ENCODE data around the gene KCP.

Gene KCP

DNA sequence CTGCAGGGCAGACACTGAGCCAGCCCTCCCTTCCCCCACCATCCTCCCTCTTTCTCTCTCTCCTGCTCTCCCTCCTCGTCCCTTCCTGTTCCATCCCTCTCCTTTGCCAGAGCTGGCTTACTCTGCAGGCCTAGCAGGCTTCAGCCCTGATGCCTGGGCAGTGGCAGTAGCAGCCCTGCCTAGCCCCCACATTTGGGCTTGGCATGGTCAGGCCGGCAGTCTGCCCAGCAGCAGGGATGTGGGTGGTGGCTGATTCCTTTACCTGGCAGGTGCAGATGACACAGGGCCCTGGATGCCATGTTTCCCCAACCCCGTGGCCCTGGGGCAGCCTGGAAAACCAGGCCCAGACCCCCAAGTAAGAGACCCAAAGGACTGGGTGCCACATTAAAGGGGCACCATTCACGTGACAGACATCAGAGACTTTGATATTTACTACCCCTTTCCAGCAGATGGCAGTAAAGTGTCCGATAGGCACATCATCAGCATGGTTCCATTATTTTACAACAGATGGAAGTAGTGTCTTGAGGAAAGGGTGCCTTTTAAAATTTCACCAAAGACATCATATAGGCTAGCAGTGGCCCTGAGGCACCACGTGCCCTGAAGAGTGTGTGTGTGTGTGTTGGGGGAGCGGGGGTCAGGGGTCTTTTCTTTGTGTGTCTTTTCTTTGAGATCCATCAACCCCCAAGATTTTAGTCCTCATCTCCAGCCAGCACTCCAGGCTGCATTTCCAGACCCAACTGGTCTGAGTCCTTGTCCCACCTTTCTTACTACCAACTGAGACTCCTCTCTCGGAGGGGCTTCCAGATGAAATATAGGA lies 5.9 kb downstream of the KCP start:
- DNase-seq, result peak; percentile 51

DNA sequence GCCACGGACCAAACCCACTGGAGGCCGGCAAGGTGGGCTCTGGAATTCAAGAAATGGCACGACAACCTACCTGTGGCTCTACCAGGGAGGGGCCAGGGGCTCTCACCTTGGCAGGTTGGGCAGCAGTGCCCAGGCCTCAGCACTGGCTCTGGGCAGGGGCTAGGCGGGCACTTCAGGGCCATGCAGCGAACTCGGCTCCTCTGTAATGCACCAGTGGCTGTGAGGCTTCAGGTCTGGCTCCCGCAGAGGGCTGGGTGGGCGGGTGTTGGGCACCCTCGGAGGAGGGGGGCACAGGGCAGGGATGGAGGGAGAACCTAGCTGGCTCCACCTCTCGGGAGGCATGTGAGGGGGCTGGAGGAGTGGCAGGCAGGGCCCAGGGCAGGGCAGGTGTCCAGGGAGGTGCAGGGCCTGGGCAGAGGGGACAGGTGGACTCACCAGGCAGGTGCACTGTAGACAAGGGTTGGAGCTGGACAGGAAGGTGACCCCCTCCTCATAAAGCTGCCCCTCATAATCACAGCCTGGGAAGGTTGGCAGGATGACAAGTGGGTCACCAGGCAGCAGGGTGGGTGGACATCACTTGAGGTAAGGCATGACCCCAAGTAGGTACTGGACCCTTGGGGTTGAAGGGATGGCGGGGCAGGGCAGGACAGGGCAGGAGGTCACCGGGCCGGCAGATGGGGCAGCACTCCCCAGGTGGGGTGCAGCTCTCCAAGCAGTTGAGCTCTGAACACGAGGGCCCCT lies 6.7 kb downstream of the KCP start:
- no peak for DNase-seq

DNA sequence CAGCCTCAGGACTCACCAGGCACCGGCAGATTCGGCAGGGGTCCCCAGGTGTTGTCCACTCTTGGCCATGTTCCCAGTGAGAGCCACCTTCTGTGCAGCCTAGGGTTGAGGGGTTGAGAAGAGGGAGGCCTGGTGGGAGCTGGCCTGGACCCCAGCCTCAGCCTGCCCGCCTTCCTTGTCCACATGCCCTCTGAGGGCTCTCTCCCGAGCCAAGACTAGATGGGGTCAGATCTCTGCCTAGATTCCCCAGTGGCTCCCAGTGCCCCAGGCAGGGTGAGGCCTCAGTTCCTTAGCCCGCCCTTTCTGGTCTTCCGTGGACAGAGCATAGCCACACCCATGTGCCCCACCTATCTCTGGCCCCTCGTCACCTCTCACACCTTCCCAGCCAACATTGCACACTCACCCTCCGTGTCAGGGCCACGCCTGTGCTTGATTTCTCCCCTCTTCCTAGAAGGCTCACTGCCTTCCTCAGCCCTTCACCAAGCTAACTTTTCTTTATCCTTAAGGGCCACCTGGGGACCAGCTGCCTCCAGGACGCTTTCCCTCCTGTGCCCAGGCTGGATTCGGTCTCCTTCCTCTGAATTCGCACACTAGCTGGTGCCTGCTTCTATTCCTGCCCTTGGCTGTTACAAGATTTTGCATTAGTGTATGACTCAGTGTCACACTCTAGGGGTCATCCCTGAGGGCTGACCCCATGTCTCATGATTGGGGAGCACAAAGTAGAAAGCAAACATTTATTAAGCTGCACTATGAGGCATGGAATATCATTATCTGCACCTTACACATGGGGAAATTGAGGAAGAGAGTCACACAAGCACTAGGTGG lies 7.5 kb downstream of the KCP start:
- no peak for DNase-seq

DNA sequence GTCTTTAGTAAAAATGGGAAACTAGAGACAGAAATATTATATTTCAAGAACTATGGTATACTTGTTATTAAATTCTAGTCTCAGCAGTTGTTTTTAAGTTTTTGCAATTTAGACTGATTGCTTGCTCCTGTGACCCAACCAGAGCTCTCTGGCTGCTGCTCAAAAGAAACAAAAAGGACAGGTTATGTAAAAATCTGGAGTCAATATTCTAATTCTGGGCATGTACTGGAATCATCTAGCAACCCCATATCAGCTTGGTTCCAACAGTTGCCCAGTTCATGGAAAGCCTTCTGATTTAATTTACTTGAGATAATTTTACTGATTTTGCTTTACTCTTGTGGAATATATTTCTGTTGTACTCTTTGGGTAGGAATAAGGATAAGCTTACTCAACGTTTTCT lies 10.3 kb downstream of the KCP start:
- DNase-seq, result no peak

DNA sequence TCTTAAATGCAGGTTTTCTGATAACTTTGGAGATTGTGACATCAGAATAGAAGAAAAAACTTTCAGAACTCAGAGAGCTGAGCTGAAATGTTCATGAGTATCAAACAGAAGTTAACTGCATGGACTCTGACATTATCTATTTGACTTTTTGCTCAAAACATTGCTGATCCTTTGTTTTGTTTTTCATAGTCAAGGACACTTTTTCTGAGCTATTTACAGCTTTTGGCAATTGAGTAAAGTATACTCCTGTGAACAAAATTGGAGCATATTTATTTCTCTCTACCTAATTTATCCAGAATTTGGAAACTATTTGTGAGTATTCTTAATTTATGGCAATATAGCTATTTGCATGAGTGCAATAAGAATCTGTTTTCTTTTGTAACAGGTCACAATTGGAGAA lies 11.1 kb downstream of the KCP start:
- DNase-seq, result no peak

DNA sequence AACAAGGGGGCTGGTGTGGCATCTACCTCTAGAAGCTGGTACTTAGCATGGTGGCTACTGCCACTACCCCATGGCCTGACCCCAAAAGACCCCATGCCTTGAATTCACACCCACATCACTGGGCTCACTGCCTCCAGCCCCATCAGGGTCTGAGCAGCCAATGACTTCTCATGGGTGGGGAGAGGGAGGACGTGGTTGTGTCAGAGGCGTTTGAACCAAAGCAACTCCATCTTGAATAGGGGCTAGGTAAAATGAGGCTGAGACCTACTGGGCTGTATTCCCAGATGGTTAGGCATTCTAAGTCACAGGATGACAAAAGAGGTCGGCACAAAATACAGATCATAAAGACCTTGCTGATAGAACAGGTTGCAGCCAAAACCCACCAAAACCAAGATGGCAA lies 15.2 kb downstream of the KCP start:
- no peak for DNase-seq

DNA sequence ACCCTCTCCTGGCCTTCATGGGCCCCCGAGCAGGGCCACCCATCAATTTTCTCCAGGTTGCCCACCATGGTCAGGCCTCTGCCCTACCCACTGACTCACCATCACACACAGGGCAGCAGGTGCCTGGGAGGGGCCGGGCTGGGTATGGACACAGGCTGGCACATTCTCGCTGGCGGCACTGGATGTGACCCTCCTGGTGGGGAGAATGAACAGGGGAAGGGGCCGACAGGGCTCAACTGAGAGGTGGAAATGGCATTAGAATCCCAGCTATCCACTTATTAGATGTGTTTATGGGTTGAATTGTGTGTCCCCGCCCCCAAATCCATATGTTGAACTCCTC lies 16.4 kb downstream of the KCP start:
- DNase-seq, result no peak

DNA sequence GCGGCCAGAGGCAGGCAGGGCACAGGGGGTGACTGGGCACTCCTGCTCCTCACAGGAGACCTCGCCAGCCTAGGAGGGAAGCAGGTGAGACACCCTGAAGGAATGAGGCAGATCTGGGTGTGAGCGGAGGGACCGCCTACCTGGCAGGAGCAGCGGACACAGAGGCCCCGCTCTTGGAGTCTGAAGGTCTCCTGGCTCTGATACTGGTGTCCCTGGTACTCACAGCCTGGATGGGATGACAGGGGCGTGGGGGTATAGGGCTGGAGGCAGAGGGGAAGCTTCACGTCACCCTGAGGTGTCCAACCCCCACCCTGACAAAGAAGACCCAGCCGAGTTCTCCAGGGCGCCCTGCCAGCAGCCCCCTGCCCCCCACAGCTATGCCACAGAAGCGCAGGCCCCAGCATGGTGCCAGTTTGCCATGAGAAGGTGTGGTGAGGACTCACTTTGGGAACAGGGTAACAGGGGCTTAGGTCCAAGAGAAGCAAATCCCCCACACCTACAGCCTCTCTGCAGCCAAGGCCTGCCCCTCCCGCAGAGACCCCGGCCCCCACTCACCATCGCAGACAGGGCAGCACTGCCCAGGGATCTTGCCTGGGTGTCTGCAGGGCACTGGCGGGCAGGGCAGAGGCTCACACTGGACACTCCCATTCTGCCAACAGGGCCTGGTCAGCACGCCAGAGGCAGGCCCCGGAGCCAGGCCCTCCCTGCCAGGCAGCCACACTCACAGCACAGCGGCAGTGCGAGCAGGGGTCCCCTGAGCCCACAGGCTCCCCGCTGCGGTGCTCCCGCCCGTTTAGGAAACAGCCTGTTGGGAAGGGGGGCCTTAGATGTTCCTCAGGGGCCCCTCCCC lies 17.0 kb downstream of the KCP start:
- DNase-seq, result no peak

DNA sequence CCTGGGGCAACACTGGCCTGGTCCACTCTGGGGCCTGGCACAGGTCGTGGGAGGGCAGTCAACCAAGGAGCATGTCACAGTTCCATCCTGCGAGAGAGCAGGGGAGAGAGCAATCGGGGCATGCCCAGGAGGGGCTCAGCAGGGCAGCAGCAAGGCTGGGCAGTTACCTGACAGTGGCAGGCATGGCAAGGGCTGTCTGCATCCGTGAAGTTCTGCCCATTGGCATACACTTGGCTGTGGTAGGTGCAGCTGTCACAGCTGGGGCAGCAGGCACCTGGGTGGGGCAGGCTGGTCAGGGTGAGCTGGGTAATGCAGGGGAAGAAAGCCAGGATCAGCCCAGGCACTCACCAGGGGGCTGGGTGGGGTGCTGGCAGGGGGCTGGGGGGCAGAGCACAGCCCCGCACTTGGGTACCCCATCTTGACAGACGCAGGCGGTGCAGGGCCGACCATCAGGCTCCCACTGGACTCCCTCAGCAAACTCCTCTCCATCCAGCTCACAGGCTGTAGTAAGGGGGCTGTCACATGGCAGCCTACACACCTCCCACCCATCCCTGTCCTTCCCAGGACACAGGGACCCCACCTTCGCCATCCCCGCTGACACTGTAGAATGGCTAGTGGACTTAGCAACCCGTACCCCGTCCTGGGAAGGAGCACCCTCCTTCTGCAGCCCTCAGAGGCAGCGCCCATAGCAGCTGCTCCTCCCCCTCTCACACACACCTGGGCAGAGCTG lies 17.8 kb downstream of the KCP start:
- DNase-seq, result no peak

DNA sequence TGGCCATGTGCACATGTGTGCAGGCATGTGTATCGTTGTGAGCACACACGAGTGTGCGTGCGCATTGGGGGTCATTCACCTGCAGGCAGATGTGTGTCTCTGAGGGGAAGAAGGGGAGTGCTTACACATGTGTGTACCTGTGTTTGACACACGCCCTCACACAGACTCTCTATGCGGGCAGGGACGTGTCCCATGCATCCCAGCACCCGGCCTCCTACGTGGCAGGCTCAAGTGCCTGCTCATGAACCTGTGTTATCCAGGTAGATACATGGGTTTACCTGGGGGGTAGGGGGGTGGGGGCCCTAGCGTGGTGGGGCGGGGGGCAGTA lies 18.6 kb downstream of the KCP start:
- DNase-seq, result no peak

DNA sequence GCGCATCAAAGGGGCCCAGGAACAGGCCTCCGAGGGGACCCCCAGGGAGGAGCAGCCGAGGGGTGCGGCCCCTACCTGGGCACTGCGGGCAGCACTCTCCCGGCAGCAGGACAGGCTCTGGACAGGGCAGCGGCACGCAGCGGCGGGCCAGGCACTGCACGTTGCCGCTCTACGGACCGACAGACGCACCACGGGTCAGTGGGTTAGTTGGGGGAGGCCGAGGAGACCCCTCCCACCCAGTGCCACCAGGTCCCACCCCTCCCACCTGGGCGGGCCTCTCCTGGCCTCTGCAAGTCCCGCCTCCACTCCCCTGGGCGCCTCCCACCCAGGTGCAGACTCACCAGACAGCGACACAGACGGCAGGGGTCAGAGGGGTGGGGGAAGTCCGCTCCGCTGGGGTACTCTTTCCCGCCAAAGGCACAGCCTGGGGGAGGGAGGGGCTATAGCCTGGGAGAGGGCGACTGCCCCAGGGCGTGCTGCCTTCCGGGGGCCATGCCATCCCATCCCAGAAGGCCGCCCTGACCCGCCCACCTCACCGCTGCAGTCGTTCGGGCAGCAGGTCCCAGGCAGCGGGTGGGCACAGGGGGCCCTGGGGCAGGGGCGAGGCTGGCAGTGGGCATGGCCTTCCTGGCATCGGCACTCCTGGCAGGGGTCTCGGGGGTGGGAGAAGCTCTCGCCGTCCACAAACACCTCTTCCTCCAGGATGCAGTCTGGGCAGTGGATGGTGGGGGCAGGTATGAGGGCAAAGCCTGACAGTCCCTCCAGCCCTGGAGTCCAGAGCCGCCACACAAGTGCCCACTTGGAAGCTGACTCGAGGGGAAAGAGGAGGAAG lies 19.2 kb downstream of the KCP start:
- DNase-seq, result no peak

DNA sequence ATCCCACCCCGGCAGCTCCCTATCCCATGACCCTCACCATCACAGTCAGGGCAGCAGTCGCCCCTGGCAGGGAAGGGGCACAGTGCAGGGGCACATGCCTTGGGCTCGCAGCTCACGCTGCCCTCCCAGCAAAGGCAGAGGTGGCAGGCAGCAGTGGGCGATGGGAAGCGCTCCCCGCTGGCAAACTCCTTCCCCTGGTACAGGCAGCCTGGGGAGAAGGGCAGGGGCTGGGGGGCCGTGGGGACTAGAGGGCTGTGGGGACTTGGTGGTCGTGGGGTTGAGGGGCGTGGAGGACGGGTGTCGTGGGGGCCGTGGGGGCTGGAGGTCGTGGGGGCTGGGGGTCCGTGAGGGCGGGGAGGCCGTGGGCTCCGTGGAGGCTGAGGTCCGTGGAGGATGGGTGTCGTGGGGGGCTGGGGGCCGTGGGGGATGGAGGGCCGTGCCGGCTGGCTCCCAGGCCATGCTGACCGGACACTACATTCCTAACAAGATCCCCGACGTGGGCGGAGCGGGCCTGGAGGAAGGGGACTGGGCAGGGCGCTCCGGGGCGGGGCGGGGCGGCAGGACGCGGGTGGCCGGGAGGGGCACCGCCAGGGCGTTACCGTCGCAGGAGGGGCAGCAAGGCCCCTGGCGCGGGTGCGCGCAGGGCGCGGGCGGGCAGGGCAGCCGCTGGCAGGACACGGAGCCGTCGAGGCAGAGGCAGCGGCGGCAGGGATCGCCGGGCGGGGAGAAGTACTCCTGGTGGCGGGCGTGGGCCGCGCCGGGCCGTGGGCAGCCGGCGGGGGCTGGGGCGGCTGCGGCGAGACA lies 20.0 kb downstream of the KCP start:
- DNase-seq, result no peak

DNA sequence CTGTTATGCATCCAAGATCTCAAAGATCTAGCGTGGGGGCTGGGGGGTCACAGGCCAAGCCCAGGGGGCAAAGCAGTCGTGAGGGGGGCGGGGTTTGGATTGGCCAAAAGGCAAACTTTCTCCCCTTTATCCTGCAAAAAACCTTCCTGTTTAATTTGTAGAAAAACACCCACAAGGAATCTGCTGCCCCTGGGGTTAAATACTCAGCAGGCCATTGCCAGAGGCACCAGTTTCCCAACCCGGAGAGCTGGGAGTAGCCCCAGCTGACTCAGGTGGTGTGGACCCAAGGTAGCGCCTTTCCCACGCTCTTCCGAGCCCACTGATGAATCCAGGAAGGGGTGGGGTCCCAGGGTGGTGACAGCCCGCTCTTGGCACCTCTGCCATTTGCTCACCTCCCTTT lies 21.4 kb downstream of the KCP start:
- no peak for DNase-seq

DNA sequence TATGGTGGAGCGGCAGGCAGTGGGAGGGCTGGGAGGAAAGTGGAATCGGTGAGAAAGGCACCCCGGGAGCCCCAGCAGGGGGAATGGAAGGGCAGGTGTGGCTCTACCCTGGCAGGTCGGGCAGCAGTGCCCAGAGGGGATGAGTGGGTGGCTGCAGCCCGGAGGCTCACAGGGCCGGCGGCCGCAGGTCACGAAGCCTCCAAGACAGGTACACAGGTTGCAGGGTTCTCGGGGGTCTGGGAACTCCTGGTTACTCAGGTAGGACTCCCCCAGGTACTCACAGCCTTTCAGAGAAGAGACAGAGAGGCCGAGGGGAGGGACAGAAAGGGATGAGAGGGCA lies 21.8 kb downstream of the KCP start:
- DNase-seq, result no peak

DNA sequence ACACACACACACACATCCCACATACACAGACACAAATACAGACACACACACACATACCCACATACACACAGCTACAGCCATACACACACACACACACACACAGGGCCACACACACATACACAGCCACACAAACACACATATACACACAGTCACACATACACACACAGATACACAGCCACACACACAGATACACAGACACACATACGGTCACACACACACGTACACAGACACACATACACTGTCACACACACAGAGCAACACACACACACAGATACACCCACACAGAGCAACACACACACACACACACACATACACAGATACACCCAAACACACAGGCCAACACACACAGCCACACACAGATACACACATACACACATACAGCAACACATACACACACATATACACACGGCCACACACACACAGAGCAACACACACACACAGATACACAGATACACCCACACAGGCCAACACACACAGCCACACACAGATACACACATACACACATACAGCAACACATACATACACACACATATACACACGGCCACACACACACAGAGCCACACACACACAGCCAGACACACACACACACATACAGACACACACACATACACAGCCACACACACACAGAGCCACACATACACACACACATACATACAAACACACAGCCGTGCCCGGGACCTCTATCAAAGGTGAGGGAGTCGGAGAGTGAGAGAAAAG lies 22.3 kb downstream of the KCP start:
- no peak for DNase-seq

DNA sequence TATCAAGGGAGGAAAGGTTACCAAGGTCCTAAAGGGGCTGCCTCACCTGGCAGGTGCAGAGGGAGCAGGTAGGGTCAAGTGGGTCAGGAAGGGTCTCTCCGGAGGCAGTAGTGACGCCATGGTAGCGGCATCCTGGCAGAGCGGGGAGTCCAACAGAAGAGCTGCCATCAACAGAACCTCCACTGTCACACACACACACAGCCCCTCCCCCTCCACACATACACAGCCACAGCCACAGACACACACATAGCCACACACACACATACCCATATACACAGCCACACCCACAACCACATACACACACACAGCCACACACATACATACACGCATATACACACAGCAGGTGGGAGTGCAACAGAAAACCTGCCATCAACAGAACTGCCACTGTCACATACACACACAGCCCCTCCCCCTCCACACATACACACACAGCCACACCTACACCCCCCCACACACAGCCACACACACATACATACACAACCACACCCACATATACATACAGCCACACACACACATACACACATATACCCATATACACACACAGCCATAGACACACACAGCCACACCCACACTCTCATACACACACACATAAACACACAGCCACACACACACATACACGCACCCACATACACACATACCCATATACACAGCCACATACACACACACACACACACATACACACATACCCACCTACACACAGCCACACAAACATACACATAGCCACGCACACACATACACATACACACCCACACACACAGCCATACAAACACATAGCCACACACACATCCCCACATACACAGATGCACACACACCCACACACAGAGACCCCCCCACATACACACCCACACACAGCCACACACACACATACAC lies 23.1 kb downstream of the KCP start:
- no peak for DNase-seq

DNA sequence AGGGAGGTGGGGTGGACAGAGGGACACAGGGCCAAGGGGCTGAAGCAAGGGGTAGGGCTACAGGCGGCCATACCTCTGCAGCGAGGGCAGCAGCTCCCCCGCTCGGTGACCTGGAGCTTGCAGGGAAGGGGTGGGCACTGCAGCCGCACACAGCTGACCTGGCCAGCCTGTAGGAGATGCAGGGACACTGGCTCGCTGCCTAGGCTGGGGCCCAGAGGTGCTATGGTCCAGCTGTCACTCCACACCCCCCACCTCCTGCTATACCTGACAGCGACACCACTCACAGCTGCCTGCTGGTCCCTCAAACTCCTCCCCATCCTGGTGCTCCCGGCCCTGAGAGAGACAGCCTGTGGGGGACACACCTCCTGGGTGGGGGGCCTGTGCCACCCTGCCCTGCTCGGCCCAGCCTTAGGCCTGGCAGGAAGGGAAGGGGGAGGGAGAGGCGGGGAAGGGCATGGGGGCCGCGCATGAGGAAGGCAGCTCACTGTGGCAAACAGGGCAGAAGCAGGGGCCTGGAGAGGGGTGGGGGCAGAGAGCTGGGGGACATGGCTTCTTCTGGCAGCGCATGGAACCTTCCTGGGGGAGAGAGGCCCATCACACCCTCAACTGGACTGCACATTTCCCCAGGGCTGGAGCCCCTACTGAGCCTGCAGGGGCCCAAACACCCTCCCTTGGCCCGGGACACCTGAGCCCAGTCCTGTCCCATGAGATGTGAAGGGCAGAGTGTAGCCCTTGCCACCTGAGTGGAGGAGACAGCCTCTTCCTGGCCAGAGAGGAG lies 23.9 kb downstream of the KCP start:
- DNase-seq, result no peak
